Trophoblast cell (in vitro differentiated cells and primary cell): Measurements from ENCODE around the gene CADPS2.
A peak's percentile ranks its signal among the peaks of the same experiment; 100 is the strongest.

Source experiments
- DNase-seq, 2 donors: peaks; one replicate each; pipeline ENCODE4 v3.0.0-alpha.2; 2016
- H2AFZ ChIP-seq: 2 replicates; pipeline ENCODE4 v1.6.1; 2013; ENCODE audit warnings: low read length, moderate library complexity, mild to moderate bottlenecking; ENCODE audit not compliant: insufficient read depth, poor library complexity
- H2AK5ac ChIP-seq: 2 replicates; pipeline ENCODE4 v1.6.1; 2013; ENCODE audit warnings: mild to moderate bottlenecking, low read length
- H2BK120ac ChIP-seq: 2 replicates; pipeline ENCODE4 v1.6.1; 2013; ENCODE audit warnings: low read length, mild to moderate bottlenecking, moderate library complexity; ENCODE audit not compliant: insufficient read depth, poor library complexity
- H2BK12ac ChIP-seq: 2 replicates; pipeline ENCODE4 v1.6.1; 2013; ENCODE audit warnings: mild to moderate bottlenecking, low read length, moderate library complexity
- H2BK5ac ChIP-seq: 2 replicates; pipeline ENCODE4 v1.6.1; 2013; ENCODE audit warnings: low read length, low read depth, moderate library complexity, mild to moderate bottlenecking; ENCODE audit not compliant: poor library complexity
- H3K14ac ChIP-seq: 2 replicates; pipeline ENCODE4 v1.6.1; 2013; ENCODE audit warnings: mild to moderate bottlenecking, low read length
- H3K18ac ChIP-seq: 2 replicates; pipeline ENCODE4 v1.6.1; 2013; ENCODE audit warnings: mild to moderate bottlenecking, low read length
- H3K23ac ChIP-seq: 2 replicates; pipeline ENCODE4 v1.6.1; 2013; ENCODE audit warnings: low read length
- H3K27ac ChIP-seq: 2 replicates; pipeline ENCODE4 v1.5.1; 2013; ENCODE audit warnings: low read depth, mild to moderate bottlenecking, inconsistent platforms, low read length, moderate library complexity
- H3K27me3 ChIP-seq: 2 replicates; pipeline ENCODE4 v1.6.1; 2013; ENCODE audit warnings: inconsistent platforms, mild to moderate bottlenecking, low read length, moderate library complexity; ENCODE audit not compliant: insufficient read depth
- H3K36me3 ChIP-seq, 2 experiments: 1 replicate in 1 of 2; 2 replicates in 1 of 2; pipeline ENCODE4 v1.6.1; 2013; ENCODE audit warnings: low read length in 2 of 2, mild to moderate bottlenecking in 2 of 2, moderate library complexity in 1 of 2; ENCODE audit not compliant: insufficient read depth in 2 of 2, control insufficient read depth in 1 of 2
- H3K4ac ChIP-seq: 2 replicates; pipeline ENCODE4 v1.6.1; 2013; ENCODE audit warnings: low read depth, mild to moderate bottlenecking, low read length, moderate library complexity
- H3K4me1 ChIP-seq, 2 experiments: 1 replicate in 1 of 2; 2 replicates in 1 of 2; pipeline ENCODE4 v1.6.1; 2013; ENCODE audit warnings: low read length in 2 of 2, mild to moderate bottlenecking in 2 of 2, moderate library complexity in 1 of 2; ENCODE audit not compliant: insufficient read depth in 2 of 2, control insufficient read depth in 1 of 2
- H3K4me2 ChIP-seq: 2 replicates; pipeline ENCODE4 v1.6.1; 2013; ENCODE audit warnings: inconsistent platforms, mild to moderate bottlenecking, low read length, moderate library complexity
- H3K4me3 ChIP-seq: 2 replicates; pipeline ENCODE4 v1.5.1; 2013; ENCODE audit warnings: mild to moderate bottlenecking, low read depth, low read length, inconsistent platforms
- H3K79me1 ChIP-seq: one replicate; pipeline ENCODE4 v1.6.1; 2013; ENCODE audit warnings: low read length
- H3K79me2 ChIP-seq: 2 replicates; pipeline ENCODE4 v1.6.1; 2013; ENCODE audit warnings: low read length, mild to moderate bottlenecking; ENCODE audit not compliant: control insufficient read depth, insufficient read depth, poor library complexity
- H3K9ac ChIP-seq: 2 replicates; pipeline ENCODE4 v1.6.1; 2013; ENCODE audit warnings: mild to moderate bottlenecking, low read length
- H3K9me3 ChIP-seq: 2 replicates; pipeline ENCODE4 v1.6.1; 2013; ENCODE audit warnings: low read depth, mild to moderate bottlenecking, control low read depth, inconsistent platforms, low read length; ENCODE audit not compliant: insufficient read depth
- H4K12ac ChIP-seq: 2 replicates; pipeline ENCODE4 v1.6.1; 2013; ENCODE audit warnings: low read depth, mild to moderate bottlenecking, low read length, moderate library complexity
- H4K8ac ChIP-seq: 2 replicates; pipeline ENCODE4 v1.6.1; 2013; ENCODE audit warnings: low read depth, mild to moderate bottlenecking, low read length, moderate library complexity
- H4K91ac ChIP-seq: one replicate; pipeline ENCODE4 v1.6.1; 2013; ENCODE audit warnings: low read depth, mild to moderate bottlenecking, low read length, moderate library complexity
- WGBS: extraction: QIAGEN DNeasy Blood & Tissue Kit; methylation state at CpG from one replicate; pipeline ENCODE4 v1.1.7; 2013; ENCODE audit warnings: missing lambda C conversion rate; ENCODE audit not compliant: insufficient read length, insufficient coverage; ENCODE audit errors: extremely low coverage; 5-methylcytosine and 5-hydroxymethylcytosine counted together

The CADPS2 gene

DNA sequence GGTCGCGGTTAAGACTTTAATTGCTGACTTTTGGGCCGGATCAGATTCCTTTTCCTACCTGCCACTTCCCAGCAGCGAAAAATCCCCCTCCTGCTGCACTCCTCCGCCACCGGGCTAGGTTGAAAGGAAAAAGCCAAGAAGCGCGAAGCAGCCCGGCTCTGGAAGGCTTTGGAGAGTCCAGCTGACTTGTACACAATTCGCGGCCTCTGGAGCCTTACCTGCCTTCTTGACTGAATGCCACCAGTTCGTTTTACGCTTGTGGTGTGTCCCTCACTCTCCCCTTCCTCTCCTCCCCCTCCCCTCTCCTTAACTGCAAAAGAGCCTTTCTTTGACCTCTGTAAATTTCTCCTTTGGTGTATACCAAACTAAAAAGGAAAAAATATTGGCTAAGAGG, 579.0 kb downstream of the CADPS2 start:
- no peak overlapping the region for H2BK5ac ChIP-seq
- no peak overlapping the region for H3K14ac ChIP-seq
- no peaks in the 10 kb centered on the region for H3K79me2 ChIP-seq
- no peak overlapping the region for H3K4me2 ChIP-seq
- no peak overlapping the region for H2BK12ac ChIP-seq
- H4K91ac ChIP-seq: no peak overlapping the region
- no peak overlapping the region for H2AFZ ChIP-seq
- H3K79me1 ChIP-seq: no peaks in the 10 kb centered on the region
- H2AK5ac ChIP-seq: no peak overlapping the region
- no peak overlapping the region for H2BK120ac ChIP-seq
- no peak overlapping the region for H4K12ac ChIP-seq
- H3K23ac ChIP-seq: no peak overlapping the region
- H3K27ac ChIP-seq: no peak overlapping the region
- DNase-seq: no peak
- peaks cover 2% of the 10 kb centered on the region for H3K9me3 ChIP-seq
- H3K36me3 ChIP-seq: no peaks in the 10 kb centered on the region
- H3K4me1 ChIP-seq: peaks cover 26 to 27% of the 10 kb centered on the region in 2 experiments
- H3K4ac ChIP-seq: no peak overlapping the region
- H4K8ac ChIP-seq: no peak overlapping the region
- H3K9ac ChIP-seq: no peak overlapping the region
- no peak overlapping the region for H3K4me3 ChIP-seq
- no CpG with 5 or more reads among the region's 13 CpGs for WGBS
- no peak overlapping the region for H3K18ac ChIP-seq
- H3K27me3 ChIP-seq: peaks cover 79% of the 10 kb centered on the region

DNA sequence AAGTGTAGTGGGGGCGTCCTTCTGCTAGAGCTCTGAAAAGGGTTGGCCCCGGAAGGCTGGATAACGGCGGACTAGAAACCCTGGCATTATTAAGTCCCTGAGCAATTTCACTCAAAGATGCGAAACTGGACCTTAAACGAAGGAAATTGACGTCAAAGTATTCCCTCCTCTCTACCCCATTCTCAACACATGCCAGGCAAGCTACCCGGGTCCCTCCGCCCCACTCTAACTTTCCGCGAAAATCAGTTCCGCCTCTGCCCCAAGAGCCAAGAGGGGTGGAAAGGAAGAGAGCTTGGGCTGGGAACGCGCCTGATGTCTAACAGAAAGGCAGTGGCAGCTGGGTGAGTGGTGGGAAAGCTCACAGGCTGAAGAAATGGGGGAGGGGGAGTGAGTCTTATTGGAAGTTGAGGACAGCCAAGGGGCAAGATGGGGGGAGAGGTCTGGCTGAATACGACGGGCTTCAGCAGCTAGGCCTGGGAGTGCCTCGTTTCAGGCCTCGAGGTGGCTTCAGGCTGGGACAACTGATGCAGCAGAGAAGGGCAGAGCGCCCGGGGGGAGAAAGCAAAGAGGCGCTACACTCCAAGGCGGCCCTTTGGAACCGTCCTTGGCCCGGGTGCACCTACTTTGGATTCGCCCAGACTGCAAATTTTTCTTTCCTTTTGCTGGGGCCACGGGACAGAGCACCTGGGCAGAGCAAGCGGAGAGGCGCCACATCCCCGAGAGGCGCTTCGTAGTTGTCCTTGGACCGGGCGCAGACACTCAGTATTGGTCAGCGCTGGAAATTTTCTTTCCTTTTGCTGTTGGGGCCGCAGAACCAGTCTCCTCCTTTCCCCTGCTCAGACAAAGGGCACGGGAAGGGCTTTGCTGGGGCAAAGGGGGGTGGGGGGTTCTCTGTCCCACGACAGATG, 579.7 kb downstream of the CADPS2 start:
- Histone ChIP-seq H3K36me3 (no peaks in the 10 kb centered on the region), H2AK5ac (no peak overlapping the region), H3K9ac (no peak overlapping the region), H3K4me1 (peaks cover 24% of the 10 kb centered on the region in 2 experiments), H4K12ac (no peak overlapping the region), H3K23ac (no peak overlapping the region), H4K91ac (no peak overlapping the region), H3K79me2 (no peaks in the 10 kb centered on the region), H3K27me3 (peaks cover 80% of the 10 kb centered on the region), H3K9me3 (peaks cover 2% of the 10 kb centered on the region), H2BK12ac (no peak overlapping the region), H2AFZ (no peak overlapping the region), H3K4ac (no peak overlapping the region), H3K4me3 (no peak overlapping the region), H3K27ac (no peak overlapping the region), H4K8ac (no peak overlapping the region), H3K14ac (no peak overlapping the region), H2BK120ac (no peak overlapping the region), H2BK5ac (no peak overlapping the region), H3K18ac (no peak overlapping the region), H3K79me1 (no peaks in the 10 kb centered on the region), H3K4me2 (peak overlapping the region; percentile 84)
- DNase-seq: no peak
- WGBS: no CpG with 5 or more reads among the region's 37 CpGs

DNA sequence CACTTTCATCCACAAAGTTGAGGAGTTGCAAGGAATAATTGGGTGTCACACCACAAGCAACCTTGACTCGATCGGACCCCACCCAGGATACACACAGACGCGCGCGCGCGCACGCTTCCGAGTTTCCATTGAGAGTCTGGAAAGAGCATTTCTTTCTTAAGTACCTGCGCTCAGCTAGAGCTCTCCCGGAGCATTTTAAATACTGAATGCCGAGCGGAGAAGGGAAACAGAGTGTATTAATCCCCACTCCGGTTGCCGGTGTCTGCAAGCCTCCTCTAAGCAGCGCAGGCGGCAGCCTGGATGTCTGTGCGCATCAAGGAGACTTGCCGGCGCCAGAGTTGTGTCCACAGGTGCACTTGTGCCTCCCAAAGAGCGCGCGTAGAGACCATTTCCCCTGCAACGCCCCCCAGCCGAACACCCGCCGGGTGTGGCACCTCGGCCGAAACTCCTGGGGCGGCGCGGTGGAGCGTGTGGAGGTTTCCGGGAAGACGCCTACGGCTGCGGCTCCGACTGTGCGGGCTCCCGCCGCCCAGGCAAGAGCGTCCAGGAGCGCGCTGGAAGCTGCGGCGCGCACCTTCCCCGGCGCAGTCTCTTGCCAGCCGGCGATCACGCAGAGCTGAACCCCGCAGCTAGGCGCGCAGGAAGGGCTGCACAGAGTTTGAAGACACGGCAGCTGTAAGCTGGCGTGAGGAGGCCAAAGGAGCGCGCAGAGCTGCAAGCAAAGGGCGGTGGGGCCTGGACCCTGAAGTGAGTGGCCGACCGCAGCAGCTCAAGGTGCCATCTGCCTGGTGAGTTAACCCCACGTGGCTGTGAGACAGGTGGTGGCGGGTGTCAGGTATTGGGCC, 580.6 kb downstream of the CADPS2 start:
- Histone ChIP-seq H3K4me3 (no peak overlapping the region), H3K18ac (no peak overlapping the region)

DNA sequence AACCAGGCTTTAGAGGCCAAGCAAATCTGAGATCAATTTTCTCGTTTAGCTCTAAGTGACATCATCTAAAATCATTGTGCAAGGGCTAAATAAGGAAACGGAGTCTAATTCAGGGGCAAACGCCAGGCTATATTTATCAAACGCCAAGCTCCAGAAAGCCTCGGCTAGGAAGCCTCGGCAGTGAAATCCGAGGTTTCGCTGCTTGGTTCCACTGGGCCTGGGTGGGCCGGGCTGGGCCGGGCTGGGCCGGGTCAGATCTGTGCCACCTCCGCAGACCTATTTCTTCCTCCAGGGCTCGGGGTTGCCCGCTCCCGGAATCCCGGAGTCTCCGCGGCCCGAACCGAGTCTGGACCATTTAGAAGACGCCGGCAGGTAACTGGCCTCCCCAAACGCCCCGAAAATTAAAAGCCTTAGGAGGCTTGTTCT, 581.3 kb downstream of the CADPS2 start:
- Histone ChIP-seq H3K4ac (no peak overlapping the region), H2BK120ac (no peak overlapping the region), H3K79me1 (no peaks in the 10 kb centered on the region), H2BK12ac (no peak overlapping the region), H2AK5ac (no peak overlapping the region), H3K79me2 (no peaks in the 10 kb centered on the region), H3K4me3 (no peak overlapping the region), H4K91ac (no peak overlapping the region), H3K36me3 (no peaks in the 10 kb centered on the region), H4K12ac (no peak overlapping the region), H2AFZ (no peak overlapping the region), H3K9me3 (peaks cover 3% of the 10 kb centered on the region), H3K27me3 (peaks cover 77% of the 10 kb centered on the region), H2BK5ac (no peak overlapping the region), H3K27ac (no peak overlapping the region), H4K8ac (no peak overlapping the region), H3K18ac (no peak overlapping the region), H3K9ac (no peak overlapping the region), H3K14ac (no peak overlapping the region), H3K4me1 (peaks cover 21% of the 10 kb centered on the region in 2 experiments), H3K23ac (no peak overlapping the region), H3K4me2 (peak overlapping the region; percentile 84)
- WGBS: no CpG with 5 or more reads among the region's 24 CpGs
- DNase-seq: no peak

More for the DNA sequence above, 580.6 kb downstream of the CADPS2 start:
- Histone ChIP-seq H2BK12ac (no peak overlapping the region), H4K91ac (no peak overlapping the region), H2AFZ (no peak overlapping the region), H3K14ac (no peak overlapping the region), H3K4ac (no peak overlapping the region), H3K79me1 (no peaks in the 10 kb centered on the region), H3K27ac (no peak overlapping the region), H3K79me2 (no peaks in the 10 kb centered on the region), H2AK5ac (no peak overlapping the region), H4K12ac (no peak overlapping the region), H2BK5ac (no peak overlapping the region), H2BK120ac (no peak overlapping the region), H3K4me2 (peak overlapping the region; percentile 84), H3K23ac (no peak overlapping the region), H3K9ac (no peak overlapping the region), H3K9me3 (peaks cover 2% of the 10 kb centered on the region), H3K4me1 (peaks cover 23 to 24% of the 10 kb centered on the region in 2 experiments), H3K27me3 (peaks cover 77% of the 10 kb centered on the region), H3K36me3 (no peaks in the 10 kb centered on the region), H4K8ac (no peak overlapping the region)
- WGBS: no CpG with 5 or more reads among the region's 65 CpGs
- DNase-seq: peak in 1 of 2 donors; percentile 21
